Suprapubic skin (tissue), 3 donors: ENCODE results near the gene NOS1AP.

Source experiments
- CTCF ChIP-seq, 2 donors: fragments of 200-600 bp in 1 of 2; fragments of 450-650 bp in 1 of 2; sonication (generic) in 1 of 2; IDR thresholded peaks; one replicate each; pipeline ENCODE4 v1.5.1; 2016 to 2019; ENCODE audit warnings: antibody characterized with exemption in 2 of 2, mild to moderate bottlenecking in 1 of 2, moderate library complexity in 1 of 2
- EP300 ChIP-seq: sonication (generic); formaldehyde crosslinking; IDR thresholded peaks from one replicate; pipeline ENCODE4 v1.6.1; 2017; ENCODE audit warnings: antibody characterized with exemption
- POLR2A ChIP-seq, 2 donors: fragments of 450-650 bp; IDR thresholded peaks; one replicate each; pipeline ENCODE4 v1.6.1; 2017; ENCODE audit warnings: antibody characterized with exemption in 2 of 2, mild to moderate bottlenecking in 2 of 2, moderate library complexity in 2 of 2

GRCh38 chr1:162242804-162243203 is 173.3 kb downstream of the NOS1AP start:
- TF ChIP-seq POLR2A (IDR thresholded peaks at IDR 0.05) (no peak), CTCF (IDR thresholded peaks at IDR 0.05) (no peak), EP300 (no peak)
